UCSD-AML1 (cell line): ENCODE measurements around the gene CMTR1.
A peak's percentile ranks its signal among the peaks of the same experiment; 100 is the strongest.

Source experiments
- DNase-seq: peaks from one replicate; lab custom pipeline; 2025; ENCODE audit not compliant: unreplicated experiment; lab: John Stamatoyannopoulos, UW

Gene CMTR1

DNA sequence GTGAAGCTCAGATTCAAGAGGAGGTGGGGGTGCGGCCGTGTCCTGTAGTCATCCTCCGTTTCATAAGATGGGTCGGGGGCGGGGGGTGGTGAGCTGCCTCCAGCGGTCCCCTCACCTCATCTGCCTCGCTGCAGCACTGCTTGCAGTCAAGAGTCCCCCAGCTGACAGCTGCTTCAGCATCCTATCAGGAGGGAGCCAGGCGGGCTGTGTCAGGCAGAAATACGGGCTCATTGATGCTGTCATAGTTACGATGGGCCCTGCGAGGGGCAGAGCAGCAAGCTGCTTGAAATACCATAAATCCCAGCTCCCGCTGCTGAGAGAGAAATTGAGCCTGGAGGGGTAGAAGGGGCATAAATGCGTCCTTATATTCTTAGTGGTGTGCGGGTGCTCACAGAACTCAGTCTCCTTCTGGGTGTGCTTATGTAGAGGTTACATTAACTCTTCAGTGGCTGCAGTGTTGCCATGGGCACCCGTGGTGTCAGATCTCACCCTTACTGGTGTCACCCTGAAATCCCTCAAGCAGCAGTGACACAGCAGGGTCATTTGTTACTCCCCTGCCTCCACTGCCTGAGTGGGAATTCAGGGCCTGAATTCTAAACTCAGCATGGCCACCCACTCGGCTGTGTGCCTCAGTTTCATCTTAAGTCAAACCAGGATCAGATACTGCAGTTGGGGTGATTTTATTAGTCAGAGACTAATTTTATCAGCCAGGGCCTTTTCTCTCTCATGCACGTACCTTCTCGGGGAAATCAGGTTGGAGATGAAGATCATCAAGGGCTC, 44.8 kb downstream of the CMTR1 start:
- no peak for DNase-seq

- DNase-seq, result no peak
Observed at GRCh38 chr6:37478827-37479226, 45.8 kb downstream of the CMTR1 start.

DNA sequence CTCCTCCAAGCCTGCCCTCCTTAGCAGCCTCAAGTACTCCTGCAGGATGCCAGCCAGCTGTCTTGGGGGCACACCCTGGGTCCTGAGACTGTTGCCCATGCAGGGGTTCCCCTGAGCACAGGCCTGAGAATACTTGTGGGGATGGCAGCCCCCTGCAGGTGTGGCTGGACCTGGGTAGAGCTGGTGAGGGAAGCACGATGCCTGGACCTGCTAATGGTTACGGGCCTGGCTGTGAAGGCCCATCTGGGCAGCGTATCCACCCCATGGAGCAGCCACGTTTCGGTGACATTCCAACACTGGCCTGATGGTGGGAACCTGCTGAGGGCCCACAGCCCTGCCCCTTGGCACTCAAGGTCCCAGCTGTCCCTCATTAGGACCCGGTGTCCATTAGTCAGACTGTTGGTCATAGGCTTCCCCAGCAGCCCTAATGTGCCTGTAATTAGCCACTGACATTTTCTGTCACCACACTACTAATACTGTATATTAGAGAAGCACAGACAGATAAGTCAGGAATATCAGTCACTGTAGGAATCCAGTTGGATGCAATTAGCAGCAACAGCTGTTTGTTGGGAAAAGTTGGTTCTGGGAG, 46.3 kb downstream of the CMTR1 start:
- DNase-seq, result no peak

GRCh38 chr6:37480118-37480736, 47.2 kb downstream of the CMTR1 start:
- DNase-seq, result no peak

DNA sequence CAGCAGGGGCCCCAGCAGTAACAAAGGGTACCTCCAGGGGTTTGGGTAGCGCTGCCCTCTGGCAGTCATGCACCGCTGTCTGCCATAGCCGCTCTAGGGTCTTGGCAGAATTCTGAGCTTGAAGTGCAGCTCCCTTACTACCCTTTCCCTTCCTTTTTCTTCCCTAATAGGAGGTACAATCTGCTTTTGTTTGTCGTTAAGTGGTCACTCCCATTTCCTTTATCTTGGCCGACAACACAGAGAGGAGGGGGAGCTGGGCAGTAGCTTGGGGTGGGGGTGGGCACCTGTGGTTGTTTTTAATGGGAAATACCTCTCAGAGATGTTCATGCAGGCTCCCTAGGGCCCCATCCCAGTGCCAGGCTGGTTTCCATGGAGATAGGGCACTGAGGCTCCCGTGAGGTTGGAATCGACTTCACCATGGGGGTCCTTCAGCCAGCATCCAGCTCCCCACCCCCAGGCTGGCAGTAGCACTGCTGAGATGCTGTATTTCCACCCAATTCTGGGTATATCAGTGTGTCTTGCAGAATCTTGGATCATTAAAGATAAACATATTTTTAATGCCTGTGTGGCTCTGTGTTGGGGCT, 48.0 kb downstream of the CMTR1 start:
- DNase-seq, result no peak

DNA sequence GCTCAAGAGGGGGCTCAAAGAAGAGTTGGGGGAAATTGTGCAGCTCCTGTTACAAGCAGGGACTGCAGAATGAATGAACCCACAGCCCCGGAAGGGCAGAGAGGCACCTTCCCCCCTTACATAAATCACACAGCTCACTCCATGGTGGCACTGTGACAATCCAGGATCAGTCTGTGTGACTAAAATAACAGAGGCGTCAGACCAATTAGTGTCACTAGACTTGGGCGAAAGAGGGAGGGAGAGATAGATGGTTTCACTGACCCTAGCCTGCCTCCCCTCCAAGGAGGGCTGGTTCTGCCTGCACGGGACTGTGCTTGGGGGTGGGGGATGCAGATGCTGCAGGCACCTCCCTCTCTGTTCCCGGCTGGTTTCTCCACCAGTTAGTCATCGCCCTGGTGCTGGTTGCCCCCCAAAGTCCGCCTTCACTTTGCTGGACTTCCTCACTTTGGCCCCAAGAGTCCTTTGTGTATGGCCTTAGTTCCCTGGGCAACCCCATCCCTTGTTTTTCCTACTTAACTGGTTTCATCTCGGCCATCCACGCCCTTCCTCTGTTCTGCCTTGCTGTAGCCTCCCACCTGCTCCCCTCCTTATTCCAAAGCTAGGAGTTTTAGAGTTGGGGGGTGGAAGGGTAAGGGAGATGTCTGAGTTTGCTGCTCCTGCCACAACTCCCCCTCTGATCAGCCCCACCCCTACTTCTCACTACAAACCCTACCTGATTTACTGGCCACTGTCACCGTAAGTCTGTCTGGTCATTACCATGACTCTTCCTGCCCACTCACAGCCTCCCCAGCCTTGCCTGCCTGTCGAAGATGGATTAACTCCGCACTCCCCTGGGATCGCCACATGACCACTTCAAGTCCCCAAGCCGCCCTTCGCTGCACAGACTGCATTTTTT, 48.9 kb downstream of the CMTR1 start:
- no peak for DNase-seq

GRCh38 chr6:37482606-37483251, 49.7 kb downstream of the CMTR1 start:
- no peak for DNase-seq

- no peak for DNase-seq
Observed at GRCh38 chr6:37483252-37483901, 50.4 kb downstream of the CMTR1 start.

GRCh38 chr6:37483917-37484785, 51.1 kb downstream of the CMTR1 start:
- peak; percentile 64 for DNase-seq

- DNase-seq, result no peak
Observed at GRCh38 chr6:37484786-37485170, 51.8 kb downstream of the CMTR1 start.

GRCh38 chr6:37485291-37485702, 52.3 kb downstream of the CMTR1 start:
- DNase-seq, result no peak

DNA sequence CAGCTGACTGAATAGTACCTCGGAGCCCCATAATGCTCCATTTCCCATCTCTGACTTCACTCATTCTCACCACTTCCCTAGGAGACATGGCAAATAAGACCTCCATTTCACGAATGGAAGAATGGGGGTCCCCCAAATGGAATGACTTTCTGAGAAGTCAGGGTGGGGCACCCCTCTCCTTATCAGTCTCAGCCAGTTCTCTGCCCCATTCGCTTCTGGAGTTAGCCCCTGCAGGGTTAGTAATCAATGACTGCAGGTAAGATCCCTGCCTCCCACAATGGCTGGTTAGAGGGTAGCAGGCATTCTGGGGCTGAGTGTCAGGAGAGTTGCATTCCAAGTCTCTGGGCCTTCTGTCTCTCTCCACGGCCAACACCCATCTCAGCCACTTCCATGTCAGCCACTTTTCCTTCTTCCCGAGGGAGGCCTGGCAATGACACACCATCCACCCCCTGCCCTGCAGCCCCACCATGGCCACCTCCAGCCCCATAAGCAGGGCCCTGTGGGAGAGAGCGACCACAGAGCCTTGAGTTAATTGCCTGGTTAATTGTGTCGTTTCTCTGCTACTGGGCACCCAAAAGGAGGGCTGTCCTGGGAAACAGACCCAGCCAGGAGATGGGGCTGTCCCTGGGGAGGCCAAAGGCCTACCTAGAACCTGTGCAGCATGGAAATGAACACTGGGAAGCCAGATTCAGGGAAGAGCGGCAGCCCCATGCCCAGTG, 53.3 kb downstream of the CMTR1 start:
- DNase-seq, result no peak

- no peak for DNase-seq
Observed at GRCh38 chr6:37487591-37488380, 54.8 kb downstream of the CMTR1 start.

DNA sequence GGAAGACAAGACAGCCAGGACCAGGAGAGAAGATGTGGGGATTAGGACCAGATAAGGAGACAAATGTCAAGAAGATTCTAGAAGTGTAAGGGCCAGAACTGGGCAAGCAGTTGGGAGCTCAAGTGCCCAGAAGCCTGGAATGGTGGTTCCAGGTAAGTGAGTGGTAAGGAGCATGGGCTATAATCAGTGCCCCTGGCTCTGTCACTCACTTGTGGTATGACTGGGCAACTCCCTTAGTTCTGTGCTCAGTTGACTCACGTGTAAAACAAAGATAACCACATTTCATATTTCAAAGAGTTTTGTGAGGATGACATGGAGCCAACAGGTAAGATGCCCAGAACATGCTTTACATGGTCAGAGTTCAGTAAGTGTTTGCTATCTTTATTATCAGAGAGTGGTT, 55.5 kb downstream of the CMTR1 start:
- DNase-seq, result no peak

DNA sequence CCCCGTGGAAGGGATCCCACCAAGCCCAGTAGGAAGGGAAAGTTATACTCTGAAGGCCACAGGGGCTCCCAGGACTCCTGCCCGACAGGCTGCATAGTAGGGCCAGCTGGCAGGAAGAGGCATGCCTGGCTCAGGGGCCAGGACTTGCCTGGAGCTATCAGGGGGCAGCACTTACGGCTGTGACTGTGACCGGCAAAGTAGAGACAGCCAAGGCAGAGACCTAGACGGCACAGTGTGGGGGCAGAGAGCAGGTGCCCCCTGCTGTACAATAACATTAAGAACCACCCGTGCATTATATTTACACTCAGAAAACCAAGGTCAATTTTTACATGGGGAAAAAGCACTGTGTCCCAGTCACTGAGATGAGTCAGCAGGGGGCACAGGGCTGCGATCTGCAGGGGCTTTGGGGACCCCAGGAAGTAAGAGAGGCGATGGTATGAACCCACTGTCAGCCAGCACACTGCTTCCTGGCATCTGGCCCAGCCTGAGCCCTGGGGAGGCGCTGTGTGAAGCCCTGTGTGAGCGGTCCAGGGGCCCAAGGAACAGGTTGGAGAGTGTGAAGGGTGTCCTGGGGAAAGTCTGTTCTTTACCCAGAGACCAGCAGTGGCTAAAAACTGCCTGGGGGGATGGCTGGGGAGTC, 56.8 kb downstream of the CMTR1 start:
- no peak for DNase-seq

- no peak for DNase-seq
Observed at GRCh38 chr6:37490536-37491170, 57.6 kb downstream of the CMTR1 start.
